Adipocyte (in vitro differentiated cells): Measurements from ENCODE around the gene CLDN5.

Experiments
- DNase-seq: peaks from one replicate; pipeline ENCODE4 v3.0.0-alpha.2; 2015; ENCODE audit warnings: low read depth
- H3K27me3 ChIP-seq: replicated peaks from 2 replicates; pipeline ENCODE4 v1.7.0; 2013; ENCODE audit warnings: mild to moderate bottlenecking, low read length, moderate library complexity; ENCODE audit not compliant: control insufficient read depth, insufficient read depth
- H3K36me3 ChIP-seq: 2 replicates; pipeline ENCODE4 v1.7.0; 2013; ENCODE audit warnings: low read length, mild to moderate bottlenecking, moderate library complexity; ENCODE audit not compliant: control insufficient read depth, insufficient read depth, severe bottlenecking
- H3K4me1 ChIP-seq: 2 replicates; pipeline ENCODE4 v1.7.0; 2013; ENCODE audit warnings: mild to moderate bottlenecking, low read length, moderate library complexity; ENCODE audit not compliant: control insufficient read depth, insufficient read depth
- H3K4me3 ChIP-seq: 2 replicates; pipeline ENCODE4 v1.7.0; 2013; ENCODE audit warnings: mild to moderate bottlenecking, low read length, moderate library complexity
- H3K9ac ChIP-seq: 2 replicates; pipeline ENCODE4 v1.7.0; 2013; ENCODE audit warnings: mild to moderate bottlenecking, low read length, moderate library complexity
- H3K9me3 ChIP-seq: 2 replicates; pipeline ENCODE4 v1.7.0; 2013; ENCODE audit warnings: mild to moderate bottlenecking, low read length, moderate library complexity; ENCODE audit not compliant: control insufficient read depth

CLDN5 gene

DNA sequence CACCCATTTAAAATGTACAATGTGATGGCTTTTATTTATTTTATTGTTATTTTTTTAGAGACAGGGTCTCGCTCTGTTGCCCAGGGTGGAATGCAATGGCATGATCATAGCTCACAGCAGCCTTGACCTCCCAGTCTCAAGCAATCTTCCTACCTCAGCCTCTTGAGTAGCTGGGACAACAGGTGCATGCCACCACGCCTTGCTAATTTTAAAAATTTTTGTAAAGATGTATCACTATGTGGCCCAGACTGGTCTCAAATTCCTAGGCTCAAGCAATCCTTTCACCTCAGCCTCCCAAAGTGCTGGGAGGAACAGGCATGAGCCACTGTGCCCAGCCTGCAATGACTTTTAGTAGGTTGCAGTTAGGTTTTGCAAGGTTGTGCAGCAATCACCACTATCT lies 14.3 kb downstream of the CLDN5 start:
- no peaks in the 10 kb centered on the region for H3K36me3 ChIP-seq
- no peaks in the 10 kb centered on the region for H3K27me3 ChIP-seq
- no peak overlapping the region for H3K4me3 ChIP-seq
- H3K9me3 ChIP-seq, result peaks cover 12% of the 10 kb centered on the region
- no peak for DNase-seq
- no peak overlapping the region for H3K9ac ChIP-seq
- H3K4me1 ChIP-seq, result peaks cover 2% of the 10 kb centered on the region

GRCh38 chr22:19509191-19509590 lies 15.0 kb downstream of the CLDN5 start:
- Histone ChIP-seq H3K9me3 (peaks cover 11% of the 10 kb centered on the region), H3K36me3 (no peaks in the 10 kb centered on the region), H3K4me1 (peaks cover 2% of the 10 kb centered on the region), H3K27me3 (no peaks in the 10 kb centered on the region), H3K4me3 (no peak overlapping the region), H3K9ac (no peak overlapping the region)
- no peak for DNase-seq

GRCh38 chr22:19508024-19508776 lies 16.0 kb downstream of the CLDN5 start:
- Histone ChIP-seq H3K9me3 (peaks cover 1% of the 10 kb centered on the region), H3K36me3 (no peaks in the 10 kb centered on the region), H3K4me1 (peaks cover 2% of the 10 kb centered on the region), H3K4me3 (no peak overlapping the region), H3K9ac (no peak overlapping the region), H3K27me3 (no peaks in the 10 kb centered on the region)
- no peak for DNase-seq

GRCh38 chr22:19507534-19507861 lies 16.7 kb downstream of the CLDN5 start:
- Histone ChIP-seq H3K9me3 (no peaks in the 10 kb centered on the region), H3K36me3 (no peaks in the 10 kb centered on the region)
- DNase-seq, result no peak

GRCh38 chr22:19506212-19506611 lies 18.0 kb downstream of the CLDN5 start:
- DNase-seq, result no peak
- H3K4me1 ChIP-seq, result peaks cover 2% of the 10 kb centered on the region
- no peaks in the 10 kb centered on the region for H3K9me3 ChIP-seq
- no peak overlapping the region for H3K4me3 ChIP-seq
- no peaks in the 10 kb centered on the region for H3K36me3 ChIP-seq
- H3K27me3 ChIP-seq, result no peaks in the 10 kb centered on the region
- H3K9ac ChIP-seq, result no peak overlapping the region

More at GRCh38 chr22:19507534-19507861, 16.7 kb downstream of the CLDN5 start:
- Histone ChIP-seq H3K4me1 (peaks cover 2% of the 10 kb centered on the region), H3K4me3 (no peak overlapping the region), H3K27me3 (no peaks in the 10 kb centered on the region), H3K9ac (no peak overlapping the region)

DNA sequence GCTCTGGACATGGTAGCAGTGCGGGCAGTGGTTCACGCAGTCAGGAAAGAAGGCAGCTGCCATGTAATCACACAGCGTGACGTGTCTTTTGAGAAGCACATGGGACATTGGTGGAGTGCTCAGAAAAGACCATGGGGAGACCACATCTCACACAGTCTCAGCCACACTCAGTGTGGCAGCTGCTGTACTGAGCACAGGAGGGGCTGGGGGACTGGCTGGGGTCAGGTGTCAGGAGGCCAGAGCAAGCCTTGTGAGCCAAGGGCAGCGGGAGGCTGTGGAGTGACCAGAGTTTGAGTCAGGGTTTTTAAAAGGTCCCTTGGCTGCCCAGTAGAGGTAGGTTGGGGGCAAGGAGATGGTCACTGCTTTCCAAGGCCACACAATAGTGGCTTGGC lies 18.5 kb downstream of the CLDN5 start:
- no peaks in the 10 kb centered on the region for H3K36me3 ChIP-seq

DNA sequence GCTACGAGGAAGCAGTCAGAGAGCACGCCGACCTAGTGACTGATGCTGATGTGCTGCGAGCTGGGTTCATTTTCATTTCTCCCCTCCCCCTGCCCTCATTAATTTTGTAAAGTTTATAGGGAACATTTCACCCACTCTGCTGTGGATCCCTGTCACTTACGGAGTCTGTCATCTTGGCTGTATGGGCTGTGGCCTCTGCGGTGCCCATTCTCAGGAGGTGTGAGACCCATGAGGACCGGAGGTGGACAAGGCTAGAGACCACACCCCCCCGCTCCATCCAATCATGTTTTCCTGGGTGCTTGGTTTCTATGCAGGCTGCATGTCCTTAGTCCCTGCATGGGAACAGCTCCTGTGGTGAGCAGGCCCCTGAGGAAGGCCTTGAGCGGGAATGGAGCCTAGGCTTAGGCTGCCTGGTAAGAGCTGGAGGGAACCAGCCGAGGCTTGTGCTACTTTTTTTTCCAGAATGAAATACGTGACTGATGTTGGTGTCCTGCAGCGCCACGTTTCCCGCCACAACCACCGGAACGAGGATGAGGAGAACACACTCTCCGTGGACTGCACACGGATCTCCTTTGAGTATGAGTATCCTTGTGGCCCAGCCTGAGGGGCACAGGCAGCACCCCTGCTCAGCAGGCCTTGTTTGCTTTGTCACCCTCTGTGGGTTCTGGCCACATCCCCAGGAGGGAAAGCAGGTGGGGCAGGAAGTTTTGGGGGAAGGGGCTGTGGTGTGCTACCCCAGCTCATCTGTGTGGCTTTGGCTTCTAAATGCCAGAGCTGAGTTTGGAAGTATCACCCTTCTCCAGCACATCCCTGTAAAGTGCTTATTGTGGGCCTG lies 19.1 kb downstream of the CLDN5 start:
- Histone ChIP-seq H3K4me3 (no peak overlapping the region), H3K36me3 (no peaks in the 10 kb centered on the region), H3K4me1 (peaks cover 2% of the 10 kb centered on the region), H3K9ac (no peak overlapping the region), H3K9me3 (no peaks in the 10 kb centered on the region), H3K27me3 (no peaks in the 10 kb centered on the region)
- no peak for DNase-seq

More for the DNA sequence above, 18.5 kb downstream of the CLDN5 start:
- H3K4me3 ChIP-seq, result no peak overlapping the region
- H3K27me3 ChIP-seq, result no peaks in the 10 kb centered on the region
- no peak overlapping the region for H3K9ac ChIP-seq
- no peak for DNase-seq
- no peaks in the 10 kb centered on the region for H3K9me3 ChIP-seq
- H3K4me1 ChIP-seq, result peaks cover 2% of the 10 kb centered on the region

DNA sequence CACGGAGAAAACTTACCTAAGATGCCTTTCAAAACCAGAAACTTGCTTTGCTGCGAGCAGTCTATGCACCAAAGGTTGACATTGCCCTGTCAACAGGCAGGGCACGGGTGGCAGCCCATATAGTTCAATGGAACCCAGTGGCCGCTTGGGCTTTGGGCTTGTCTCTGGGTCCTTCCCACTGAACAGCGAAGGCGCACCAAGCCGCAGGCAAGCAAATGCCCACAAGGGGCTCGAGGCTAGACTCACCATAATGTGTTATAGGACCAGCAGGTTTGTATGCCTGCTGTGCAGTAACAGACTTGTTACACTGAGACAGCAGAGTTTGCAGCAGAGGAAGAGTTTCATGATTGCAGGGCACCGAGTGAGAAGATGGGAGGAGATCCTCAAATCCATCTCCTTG lies 20.3 kb downstream of the CLDN5 start:
- no peaks in the 10 kb centered on the region for H3K27me3 ChIP-seq
- H3K9ac ChIP-seq, result no peak overlapping the region
- no peaks in the 10 kb centered on the region for H3K9me3 ChIP-seq
- no peak overlapping the region for H3K4me3 ChIP-seq
- no peak for DNase-seq
- no peaks in the 10 kb centered on the region for H3K4me1 ChIP-seq
- H3K36me3 ChIP-seq, result no peaks in the 10 kb centered on the region

- Histone ChIP-seq H3K36me3 (no peaks in the 10 kb centered on the region), H3K4me1 (no peaks in the 10 kb centered on the region), H3K27me3 (no peaks in the 10 kb centered on the region), H3K9me3 (no peaks in the 10 kb centered on the region), H3K4me3 (no peak overlapping the region), H3K9ac (no peak overlapping the region)
- no peak for DNase-seq
Measured at GRCh38 chr22:19503367-19503766, 20.8 kb downstream of the CLDN5 start.

DNA sequence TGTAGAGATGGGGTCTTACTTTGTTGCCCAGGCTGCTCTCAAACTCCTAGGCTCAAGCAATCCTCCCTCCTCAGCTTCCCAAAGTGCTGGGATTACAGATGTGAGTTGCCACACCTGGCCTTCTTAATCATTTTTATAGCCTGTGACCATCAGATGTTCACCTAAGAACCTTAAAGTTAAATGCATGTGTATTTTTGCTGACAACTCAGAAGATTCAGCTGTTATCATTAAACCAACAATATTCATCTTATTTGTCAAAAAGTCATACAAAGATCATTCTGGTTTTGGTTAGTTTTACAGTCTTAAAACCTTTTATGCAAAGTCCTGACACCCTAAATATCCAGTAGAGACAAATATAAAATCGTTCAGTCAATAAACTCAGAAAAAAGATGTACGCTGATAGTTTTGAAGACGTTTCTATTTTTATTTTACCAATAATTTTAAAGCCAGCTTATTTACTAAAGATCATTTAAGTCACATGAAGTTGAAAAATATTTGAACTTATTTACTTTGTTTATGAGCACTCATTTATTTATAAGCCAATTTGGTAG lies 22.2 kb downstream of the CLDN5 start:
- Histone ChIP-seq H3K4me1 (no peaks in the 10 kb centered on the region), H3K4me3 (no peak overlapping the region), H3K27me3 (no peaks in the 10 kb centered on the region), H3K36me3 (no peaks in the 10 kb centered on the region), H3K9me3 (no peaks in the 10 kb centered on the region), H3K9ac (no peak overlapping the region)
- no peak for DNase-seq

- no peak for DNase-seq
- Histone ChIP-seq H3K9me3 (no peaks in the 10 kb centered on the region), H3K9ac (no peak overlapping the region), H3K27me3 (no peaks in the 10 kb centered on the region), H3K4me1 (no peaks in the 10 kb centered on the region), H3K36me3 (no peaks in the 10 kb centered on the region), H3K4me3 (no peak overlapping the region)
Measured at GRCh38 chr22:19499880-19500242, 24.3 kb downstream of the CLDN5 start.
